H9 (cell line): ENCODE measurements around the gene DCDC2. TPM values are rescaled to one million over a fixed set of nuclear protein-coding genes. Genes with fewer than 3 reads are reported as not detected.
A peak's percentile ranks its signal among the peaks of the same experiment; 100 is the strongest.

Experiments used
- DNase-seq: peaks from one replicate; pipeline ENCODE4 v3.0.0-alpha.2; 2017
- H2AFZ ChIP-seq: one replicate; pipeline ENCODE4 v1.6.1; 2013; ENCODE audit warnings: mild to moderate bottlenecking, low read length, control low read depth, moderate library complexity
- H2AK5ac ChIP-seq: 2 replicates; pipeline ENCODE4 v1.6.1; 2013; ENCODE audit warnings: low read length, control low read depth, mixed read lengths; ENCODE audit not compliant: insufficient read length
- H2BK120ac ChIP-seq: one replicate; pipeline ENCODE4 v1.6.1; 2013; ENCODE audit warnings: low read depth, mild to moderate bottlenecking, low read length, control low read depth, inconsistent platforms; ENCODE audit not compliant: poor library complexity, severe bottlenecking
- H2BK12ac ChIP-seq: 2 replicates; pipeline ENCODE4 v1.6.1; 2013; ENCODE audit warnings: low read length, control low read depth, mixed read lengths, low read depth; ENCODE audit not compliant: insufficient read length
- H2BK15ac ChIP-seq: 2 replicates; pipeline ENCODE4 v1.6.1; 2013; ENCODE audit warnings: low read depth, low read length, control low read depth
- H2BK20ac ChIP-seq: one replicate; pipeline ENCODE4 v1.6.1; 2013; ENCODE audit warnings: low read depth, mild to moderate bottlenecking, low read length, control low read depth, inconsistent platforms; ENCODE audit not compliant: poor library complexity, severe bottlenecking
- H2BK5ac ChIP-seq: 2 replicates; pipeline ENCODE4 v1.6.1; 2013; ENCODE audit warnings: low read length, control low read depth, mixed read lengths; ENCODE audit not compliant: insufficient read length
- H3K14ac ChIP-seq: 2 replicates; pipeline ENCODE4 v1.6.1; 2013; ENCODE audit warnings: low read length, control low read depth; ENCODE audit not compliant: insufficient read depth
- H3K18ac ChIP-seq: 2 replicates; pipeline ENCODE4 v1.6.1; 2013; ENCODE audit warnings: low read depth, mild to moderate bottlenecking, mixed read lengths, low read length, control low read depth; ENCODE audit not compliant: insufficient read length
- H3K23ac ChIP-seq: 2 replicates; pipeline ENCODE4 v1.6.1; 2013; ENCODE audit warnings: low read length, control low read depth, mixed read lengths, low read depth; ENCODE audit not compliant: insufficient read length
- H3K23me2 ChIP-seq: 2 replicates; pipeline ENCODE4 v1.6.1; 2013; ENCODE audit warnings: low read depth, mild to moderate bottlenecking, mixed read lengths, low read length, control low read depth; ENCODE audit not compliant: insufficient read length, poor library complexity, severe bottlenecking
- H3K27ac ChIP-seq: 2 replicates; pipeline ENCODE4 v1.5.1; 2013; ENCODE audit warnings: low read length, control low read depth, mixed read lengths, low read depth; ENCODE audit not compliant: insufficient read length
- H3K27me3 ChIP-seq: 2 replicates; pipeline ENCODE4 v1.6.1; 2013; ENCODE audit warnings: low read length, control low read depth, inconsistent platforms; ENCODE audit not compliant: insufficient read depth
- H3K4ac ChIP-seq: 2 replicates; pipeline ENCODE4 v1.6.1; 2013; ENCODE audit warnings: low read depth, mild to moderate bottlenecking, control low read depth, inconsistent platforms, low read length, moderate library complexity
- H3K4me1 ChIP-seq: 2 replicates; pipeline ENCODE4 v1.6.1; 2013; ENCODE audit warnings: low read length, control low read depth, inconsistent platforms; ENCODE audit not compliant: insufficient read depth
- H3K4me2 ChIP-seq: 2 replicates; pipeline ENCODE4 v1.6.1; 2013; ENCODE audit warnings: low read length, control low read depth, mixed read lengths; ENCODE audit not compliant: insufficient read length, insufficient read depth
- H3K56ac ChIP-seq: 2 replicates; pipeline ENCODE4 v1.6.1; 2013; ENCODE audit warnings: low read depth, mild to moderate bottlenecking, mixed read lengths, low read length, control low read depth; ENCODE audit not compliant: insufficient read length
- H3K79me1 ChIP-seq: 2 replicates; pipeline ENCODE4 v1.6.1; 2013; ENCODE audit warnings: low read depth, mild to moderate bottlenecking, moderate library complexity, low read length, control low read depth, inconsistent platforms; ENCODE audit not compliant: insufficient read depth, poor library complexity, severe bottlenecking
- H3K79me2 ChIP-seq: 2 replicates; pipeline ENCODE4 v1.6.1; 2013; ENCODE audit warnings: low read length, control low read depth, inconsistent platforms; ENCODE audit not compliant: insufficient read depth
- H3K9ac ChIP-seq: 2 replicates; pipeline ENCODE4 v1.6.1; 2013; ENCODE audit warnings: low read length, control low read depth, mixed read lengths; ENCODE audit not compliant: insufficient read length; ENCODE audit errors: extremely low read depth
- H3K9me3 ChIP-seq: one replicate; pipeline ENCODE4 v1.6.1; 2013; ENCODE audit warnings: low read depth, low read length, inconsistent platforms; ENCODE audit not compliant: control insufficient read depth
- H3T11ph ChIP-seq: one replicate; pipeline ENCODE4 v1.6.1; 2013; ENCODE audit warnings: mild to moderate bottlenecking, low read length, control low read depth, inconsistent platforms
- H4K20me1 ChIP-seq: one replicate; pipeline ENCODE4 v1.6.1; 2013; ENCODE audit not compliant: control insufficient read depth, insufficient read length, insufficient read depth
- H4K5ac ChIP-seq: 2 replicates; pipeline ENCODE4 v1.6.1; 2013; ENCODE audit warnings: low read depth, mild to moderate bottlenecking, mixed read lengths, low read length, control low read depth; ENCODE audit not compliant: insufficient read length
- H4K8ac ChIP-seq: replicated peaks from 2 replicates; pipeline ENCODE4 v1.6.1; 2013; ENCODE audit warnings: low read length, control low read depth, mixed read lengths, low read depth; ENCODE audit not compliant: insufficient read length
- H4K91ac ChIP-seq: 2 replicates; pipeline ENCODE4 v1.6.1; 2013; ENCODE audit warnings: low read depth, mild to moderate bottlenecking, moderate library complexity, mixed read lengths, low read length, control low read depth; ENCODE audit not compliant: insufficient read length
- H3K27ac Mint-ChIP-seq, 3 experiments: 2 replicates in 2 of 3; 3 replicates in 1 of 3; pipeline ENCODE4 v1.8.0; 2020 to 2021; ENCODE audit warnings: mixed read lengths in 3 of 3, mild to moderate bottlenecking in 1 of 3, moderate library complexity in 1 of 3
- H3K27me3 Mint-ChIP-seq: 2 replicates; pipeline ENCODE4 v1.8.0; 2021; ENCODE audit warnings: low read depth, mild to moderate bottlenecking, moderate library complexity, mixed read lengths
- H3K36me3 Mint-ChIP-seq, 3 experiments: 2 replicates in 2 of 3; 3 replicates in 1 of 3; pipeline ENCODE4 v1.8.0; 2020 to 2021; ENCODE audit warnings: low read depth in 3 of 3, mixed read lengths in 3 of 3; ENCODE audit not compliant: insufficient read depth in 1 of 3
- H3K4me1 Mint-ChIP-seq, 2 experiments: 2 replicates each; pipeline ENCODE4 v1.8.0; 2020; ENCODE audit warnings: mixed read lengths in 2 of 2
- H3K4me3 Mint-ChIP-seq, 2 experiments: 2 replicates in 1 of 2; 3 replicates in 1 of 2; pipeline ENCODE4 v1.8.0; 2020 to 2021; ENCODE audit warnings: mild to moderate bottlenecking in 2 of 2, mixed read lengths in 2 of 2, moderate library complexity in 1 of 2
- H3K9me3 Mint-ChIP-seq, 2 experiments: 2 replicates in 1 of 2; 3 replicates in 1 of 2; pipeline ENCODE4 v1.8.0; 2020; ENCODE audit warnings: mild to moderate bottlenecking in 2 of 2, mixed read lengths in 2 of 2, moderate library complexity in 1 of 2
- CTCF ChIP-seq: fragments of 200-600 bp; sonication (generic); conservative IDR thresholded peaks from 3 replicates; pipeline ENCODE4 v1.8.0; 2021; ENCODE audit warnings: antibody characterized with exemption, mild to moderate bottlenecking
- WGBS: extraction: QIAGEN DNeasy Blood & Tissue Kit; methylation state at CpG from one replicate; pipeline ENCODE4 v1.1.7; 2013; ENCODE audit warnings: missing lambda C conversion rate, low lambda C conversion rate, mixed read lengths; ENCODE audit not compliant: insufficient read length; ENCODE audit errors: extremely low coverage; 5-methylcytosine and 5-hydroxymethylcytosine counted together
- total RNA-seq: library from RNA; stranded (reverse); gene quantifications from 2 replicates; pipeline ENCODE4 v1.2.1, GENCODE V29; 2021

DCDC2 gene
- total RNA-seq, 1 experiment from 2014 or later, result 0.59 TPM

GRCh38 chr6:24358219-24358821 lies 461 bp upstream of the DCDC2 start:
- Histone ChIP-seq H4K20me1 (no peaks in the 10 kb centered on the region), H3K4me1 (no peaks in the 10 kb centered on the region), H3K27me3 (peaks cover 4% of the 10 kb centered on the region; the same call in 1 of the 2 replicates), H2BK12ac (no peak overlapping the region), H3K79me2 (no peaks in the 10 kb centered on the region), H3T11ph (no peak overlapping the region), H2BK120ac (no peak overlapping the region), H3K14ac (no peak overlapping the region), H2AFZ (no peak overlapping the region), H3K23me2 (peaks cover 13% of the 10 kb centered on the region), H3K27ac (no peak overlapping the region), H4K8ac (no peak overlapping the region), H2AK5ac (no peak overlapping the region), H3K4ac (no peak overlapping the region), H3K4me2 (peak overlapping the region; percentile 23), H4K91ac (no peak overlapping the region), H4K5ac (no peak overlapping the region), H3K23ac (no peak overlapping the region), H3K56ac (no peak overlapping the region), H3K9me3 (no peaks in the 10 kb centered on the region), H2BK15ac (no peak overlapping the region), H3K79me1 (no peaks in the 10 kb centered on the region), H2BK20ac (no peak overlapping the region), H2BK5ac (no peak overlapping the region), H3K9ac (no peak overlapping the region), H3K18ac (no peak overlapping the region)
- Mint-ChIP-seq H3K9me3 (peaks cover 0 to 2% of the 10 kb centered on the region in 2 experiments; a peak in 1 of 5 replicates), H3K4me3 (peak overlapping the region; percentile 67 to 69), H3K4me1 (peaks cover 5 to 9% of the 10 kb centered on the region in 2 experiments; a peak in 2 of 4 replicates), H3K27ac (no peak overlapping the region), H3K36me3 (peaks cover 0 to 1% (median 0%) of the 10 kb centered on the region in 3 experiments; a peak in 2 of 7 replicates), H3K27me3 (peaks cover 20% of the 10 kb centered on the region)
- no CpG with 5 or more reads among the region's 12 CpGs for WGBS
- no peak for DNase-seq
- TF ChIP-seq CTCF, result no peak
